Measurements from ENCODE around the gene FGGY. TPM values are rescaled to one million over a fixed set of nuclear protein-coding genes. Genes with fewer than 3 reads are reported as not detected.

Gene FGGY
- total RNA-seq, 1 experiment from 2014 or later: 12.0 TPM

GRCh38 chr1:59528900-59529299 lies 232.0 kb downstream of the FGGY start:
- H3K4me3 Mint-ChIP-seq: no peak overlapping the region
- H3K36me3 Mint-ChIP-seq: peaks cover 11% of the 10 kb centered on the region
- H3K27me3 Mint-ChIP-seq (ENCODE audit: low read depth): no peaks in the 10 kb centered on the region
- no peak overlapping the region for H3K27ac Mint-ChIP-seq
- POLR2A ChIA-PET: no interaction called here
- CTCF ChIA-PET: interaction anchor here (1.4 kb wide), 1 partner anchor 170 kb away, joined by 3 read pairs; no protein-coding TSS in a partner anchor
- H3K4me1 Mint-ChIP-seq: peaks cover 19% of the 10 kb centered on the region
- H3K9me3 Mint-ChIP-seq: peaks cover 13% of the 10 kb centered on the region
- DNase-seq (ENCODE audit: low spot score) (no peak), ATAC-seq (no peak)
- no peak for TF ChIP-seq SOX15 (CRISPR knock-in tag; IDR thresholded peaks at IDR 0.05)
- no peak for TF ChIP-seq STAT6 (CRISPR knock-in tag; conservative IDR thresholded peaks at IDR 0.05; ENCODE audit: low read depth)
- TF ChIP-seq TEAD4 (CRISPR knock-in tag; IDR thresholded peaks at IDR 0.05): no peak
- TF ChIP-seq FOXJ3 (CRISPR knock-in tag; IDR thresholded peaks at IDR 0.05; ENCODE audit: borderline replicate concordance): no peak
- TF ChIP-seq ETV6 (CRISPR knock-in tag; IDR thresholded peaks at IDR 0.05): no peak
- no peak for TF ChIP-seq ZSCAN18 (CRISPR knock-in tag; IDR thresholded peaks at IDR 0.05)
- TF ChIP-seq JAZF1 (CRISPR knock-in tag; IDR thresholded peaks at IDR 0.05): no peak

- DNase-seq (ENCODE audit: low spot score) (no peak), ATAC-seq (no peak)
- Mint-ChIP-seq H3K4me1 (peaks cover 19% of the 10 kb centered on the region), H3K27ac (no peak overlapping the region), H3K27me3 (ENCODE audit: low read depth) (no peaks in the 10 kb centered on the region), H3K4me3 (no peak overlapping the region), H3K9me3 (peaks cover 17% of the 10 kb centered on the region), H3K36me3 (peaks cover 15% of the 10 kb centered on the region)
- ChIA-PET CTCF (interaction anchor here (1.4 kb wide), 1 partner anchor 169 kb away, joined by 3 read pairs; no protein-coding TSS in a partner anchor), POLR2A (no interaction called here)
- TF ChIP-seq GABPB1 (CRISPR knock-in tag; IDR thresholded peaks at IDR 0.05) (no peak), NFE2L1 (CRISPR knock-in tag; IDR thresholded peaks at IDR 0.05) (no peak), NR3C1 (CRISPR knock-in tag; conservative IDR thresholded peaks at IDR 0.05; ENCODE audit: low read depth) (no peak), ATF2 (CRISPR knock-in tag; IDR thresholded peaks at IDR 0.05; ENCODE audit: borderline replicate concordance, low read depth) (no peak), CBFB (CRISPR knock-in tag; IDR thresholded peaks at IDR 0.05; ENCODE audit: low read depth) (no peak), ATF6 (CRISPR knock-in tag; IDR thresholded peaks at IDR 0.05) (no peak), NFATC4 (CRISPR knock-in tag; IDR thresholded peaks at IDR 0.05) (no peak), E2F1 (CRISPR knock-in tag; IDR thresholded peaks at IDR 0.05) (no peak), E2F5 (CRISPR knock-in tag; IDR thresholded peaks at IDR 0.05) (no peak), ZNF232 (CRISPR knock-in tag; IDR thresholded peaks at IDR 0.05) (no peak), USF2 (CRISPR knock-in tag; IDR thresholded peaks at IDR 0.05) (no peak), ZNF671 (CRISPR knock-in tag; IDR thresholded peaks at IDR 0.05) (no peak), JAZF1 (CRISPR knock-in tag; IDR thresholded peaks at IDR 0.05) (no peak), SMAD3 (CRISPR knock-in tag; IDR thresholded peaks at IDR 0.05; ENCODE audit: borderline replicate concordance) (no peak), SMAD4 (CRISPR knock-in tag; IDR thresholded peaks at IDR 0.05) (no peak)
Measured at GRCh38 chr1:59530119-59530518, 233.2 kb downstream of the FGGY start.

All from WTC11 (cell line).